ENCODE results near the gene ST3GAL5. TPM values are rescaled to one million over a fixed set of nuclear protein-coding genes. Genes with fewer than 3 reads are reported as not detected.
"Not testable (repeated sequence)": the region's sequence is repeated elsewhere in the genome, so short reads cannot be mapped to it uniquely, and the experiment has no call there.

The ST3GAL5 gene
- total RNA-seq, 4 donors from 2014 or later: 139 to 199 (median 156) TPM

DNA sequence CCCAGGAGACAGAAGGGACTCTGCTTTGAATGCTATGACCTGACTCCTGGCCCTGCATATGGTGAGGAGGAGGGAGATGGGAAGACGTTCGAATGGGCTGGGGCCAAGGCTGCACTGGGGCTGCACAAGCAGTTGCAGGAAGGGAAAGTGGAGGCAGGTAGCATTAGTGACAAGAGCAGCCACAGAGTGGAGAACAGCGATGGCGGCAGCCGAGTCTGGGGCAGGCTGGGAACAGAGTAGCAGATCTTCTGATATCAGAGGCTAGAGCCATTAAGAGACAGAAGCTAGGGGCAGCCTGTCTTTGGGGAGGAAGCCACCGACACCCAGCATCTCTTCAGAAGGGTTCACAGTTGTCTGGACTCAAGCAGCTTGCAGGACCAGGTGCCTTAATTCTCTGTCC, 50.1 kb downstream of the ST3GAL5 start:
- Histone ChIP-seq H3K27me3 (no peaks in the 10 kb centered on the region), H3K4me3 (replicated peaks in 1 of 3) (no peak overlapping the region), H3K27ac (no peak overlapping the region), H3K36me3 (peaks cover 21 to 29% of the 10 kb centered on the region in 2 donors), H3K9me3 (no peaks in the 10 kb centered on the region), H3K4me1 (no peaks in the 10 kb centered on the region)
- TF ChIP-seq, protein P1, sequence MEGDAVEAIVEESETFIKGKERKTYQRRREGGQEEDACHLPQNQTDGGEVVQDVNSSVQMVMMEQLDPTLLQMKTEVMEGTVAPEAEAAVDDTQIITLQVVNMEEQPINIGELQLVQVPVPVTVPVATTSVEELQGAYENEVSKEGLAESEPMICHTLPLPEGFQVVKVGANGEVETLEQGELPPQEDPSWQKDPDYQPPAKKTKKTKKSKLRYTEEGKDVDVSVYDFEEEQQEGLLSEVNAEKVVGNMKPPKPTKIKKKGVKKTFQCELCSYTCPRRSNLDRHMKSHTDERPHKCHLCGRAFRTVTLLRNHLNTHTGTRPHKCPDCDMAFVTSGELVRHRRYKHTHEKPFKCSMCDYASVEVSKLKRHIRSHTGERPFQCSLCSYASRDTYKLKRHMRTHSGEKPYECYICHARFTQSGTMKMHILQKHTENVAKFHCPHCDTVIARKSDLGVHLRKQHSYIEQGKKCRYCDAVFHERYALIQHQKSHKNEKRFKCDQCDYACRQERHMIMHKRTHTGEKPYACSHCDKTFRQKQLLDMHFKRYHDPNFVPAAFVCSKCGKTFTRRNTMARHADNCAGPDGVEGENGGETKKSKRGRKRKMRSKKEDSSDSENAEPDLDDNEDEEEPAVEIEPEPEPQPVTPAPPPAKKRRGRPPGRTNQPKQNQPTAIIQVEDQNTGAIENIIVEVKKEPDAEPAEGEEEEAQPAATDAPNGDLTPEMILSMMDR (IDR thresholded peaks at IDR 0.05): no peak
- no peak for TF ChIP-seq POLR2A (IDR thresholded peaks at IDR 0.05)
- intact Hi-C loops (cut with DNase I): loop anchor here (5.0 kb wide), 1 partner anchor 34 kb away; no protein-coding TSS in a partner anchor
- WGBS, 2 donors: 95 to 98% methylated on average over 6 of the region's 6 CpGs
- no peak for DNase-seq

DNA sequence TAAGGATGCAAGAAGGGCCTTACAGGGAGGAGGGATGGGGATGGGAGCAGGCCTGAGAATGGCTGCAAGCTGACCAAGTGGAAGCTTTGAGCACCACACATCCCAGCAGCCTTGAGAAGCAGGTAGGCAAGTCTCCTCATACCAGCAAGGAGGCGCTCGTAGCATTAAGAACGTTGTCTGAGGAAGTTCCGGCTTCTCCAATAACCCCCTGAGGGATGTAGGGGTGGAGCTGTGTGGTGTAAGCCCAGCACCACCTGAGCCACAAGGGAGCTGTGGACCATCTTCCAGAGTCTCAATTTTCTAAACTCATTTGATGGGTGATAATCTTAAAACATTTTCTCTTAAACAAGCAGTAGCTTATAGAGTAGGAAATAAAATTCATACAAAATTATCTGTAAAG, 50.6 kb downstream of the ST3GAL5 start:
- Histone ChIP-seq H3K27me3 (no peaks in the 10 kb centered on the region), H3K9me3 (no peaks in the 10 kb centered on the region), H3K4me1 (no peaks in the 10 kb centered on the region), H3K27ac (no peak overlapping the region), H3K4me3 (replicated peaks in 1 of 3) (no peak overlapping the region), H3K36me3 (peaks cover 16 to 27% of the 10 kb centered on the region in 2 donors)
- WGBS, 2 donors: 76 to 88% methylated on average over 4 of the region's 4 CpGs
- TF ChIP-seq, protein P1 (IDR thresholded peaks at IDR 0.05): no peak
- intact Hi-C loops (cut with DNase I): loop anchor here (5.0 kb wide), 1 partner anchor 34 kb away; no protein-coding TSS in a partner anchor
- DNase-seq: no peak

DNA sequence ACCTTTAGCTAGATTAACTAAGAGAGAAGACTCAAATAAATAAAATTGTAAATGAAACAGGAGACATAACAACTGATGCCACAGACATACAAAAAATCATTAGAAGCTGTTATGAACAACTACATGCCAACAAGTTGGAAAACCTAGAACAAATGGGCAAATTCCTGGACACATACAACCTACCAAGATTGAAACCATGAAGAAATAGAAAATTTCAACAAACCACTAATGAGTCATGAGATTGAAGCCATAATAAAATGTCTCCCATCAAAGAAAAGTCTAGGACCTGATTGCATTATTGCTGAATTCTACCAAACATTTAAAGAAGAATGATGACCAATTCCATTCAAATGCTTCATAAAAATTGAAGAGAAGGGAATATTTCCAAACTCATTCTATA, 54.3 kb downstream of the ST3GAL5 start:
- H3K4me1 ChIP-seq: no peaks in the 10 kb centered on the region
- intact Hi-C loops (cut with DNase I): no loop called here
- DNase-seq: no peak
- H3K36me3 ChIP-seq: peaks cover 9 to 11% of the 10 kb centered on the region in 2 donors
- H3K4me3 ChIP-seq (replicated peaks in 1 of 3): no peak overlapping the region
- no peaks in the 10 kb centered on the region for H3K27me3 ChIP-seq
- no peaks in the 10 kb centered on the region for H3K9me3 ChIP-seq
- H3K27ac ChIP-seq: no peak overlapping the region
- TF ChIP-seq POLR2A (IDR thresholded peaks at IDR 0.05): no peak
- TF ChIP-seq, protein P1 (IDR thresholded peaks at IDR 0.05): no peak

DNA sequence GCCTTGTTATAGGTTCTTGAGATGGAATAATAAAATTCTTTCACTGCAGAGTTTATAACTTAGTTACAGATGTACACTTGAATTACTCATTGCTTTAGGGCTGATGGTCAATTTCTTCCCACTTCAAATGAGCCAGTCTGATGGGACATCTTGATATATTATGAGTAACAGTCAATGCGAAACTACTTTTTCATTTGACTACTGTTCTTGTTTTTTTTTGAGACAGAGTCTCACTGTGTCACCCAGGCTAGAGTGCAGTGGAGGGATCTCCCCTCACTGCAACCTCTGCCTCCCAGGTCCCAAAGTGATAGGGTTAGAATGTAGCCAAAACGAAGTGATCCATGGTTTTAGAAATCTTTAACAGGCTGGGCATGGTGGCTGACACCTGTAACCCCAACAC, 57.1 kb downstream of the ST3GAL5 start:
- TF ChIP-seq POLR2A (IDR thresholded peaks at IDR 0.05): no peak
- TF ChIP-seq, protein P1 (IDR thresholded peaks at IDR 0.05): no peak
- H3K4me3 ChIP-seq (replicated peaks in 1 of 3): no peak overlapping the region
- intact Hi-C loops (cut with DNase I): no loop called here
- peaks cover 0 to 10% of the 10 kb centered on the region in 2 donors for H3K4me1 ChIP-seq
- H3K27me3 ChIP-seq: no peaks in the 10 kb centered on the region
- H3K27ac ChIP-seq: no peak overlapping the region
- no peaks in the 10 kb centered on the region for H3K36me3 ChIP-seq
- H3K9me3 ChIP-seq: no peaks in the 10 kb centered on the region
- WGBS, 2 donors: 94 to 98% methylated on average over 2 of the region's 2 CpGs
- DNase-seq: no peak

DNA sequence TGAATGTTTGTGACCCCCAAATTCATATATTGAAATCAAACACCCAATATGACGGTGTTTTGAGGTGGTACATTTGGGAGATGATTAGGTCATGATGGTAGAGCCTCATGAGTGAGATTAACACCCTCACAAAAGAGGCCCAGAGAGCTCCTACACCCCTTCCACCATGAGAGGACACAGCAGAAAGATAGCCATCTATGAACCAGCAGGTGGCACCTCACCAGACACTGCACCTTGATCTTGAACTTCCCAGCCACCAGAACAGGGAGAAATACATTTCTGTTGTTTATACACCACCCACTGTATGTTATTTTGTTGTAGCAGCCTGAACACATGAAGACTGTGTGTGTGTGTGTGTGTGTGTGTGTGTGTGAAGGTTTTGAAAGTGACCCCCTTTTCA, 58.1 kb downstream of the ST3GAL5 start:
- Histone ChIP-seq H3K9me3 (no peaks in the 10 kb centered on the region), H3K27me3 (no peaks in the 10 kb centered on the region), H3K27ac (no peak overlapping the region), H3K4me3 (replicated peaks in 1 of 3) (no peak overlapping the region), H3K36me3 (no peaks in the 10 kb centered on the region), H3K4me1 (peaks cover 0 to 10% of the 10 kb centered on the region in 2 donors)
- DNase-seq: no peak
- TF ChIP-seq, protein P1 (IDR thresholded peaks at IDR 0.05): peak in 2 of 6 experiments; percentile 13 to 24
- TF ChIP-seq POLR2A (IDR thresholded peaks at IDR 0.05): no peak
- WGBS, 2 donors: 58 to 100% methylated on average over 1 of the region's 1 CpG
- intact Hi-C loops (cut with DNase I): no loop called here

DNA sequence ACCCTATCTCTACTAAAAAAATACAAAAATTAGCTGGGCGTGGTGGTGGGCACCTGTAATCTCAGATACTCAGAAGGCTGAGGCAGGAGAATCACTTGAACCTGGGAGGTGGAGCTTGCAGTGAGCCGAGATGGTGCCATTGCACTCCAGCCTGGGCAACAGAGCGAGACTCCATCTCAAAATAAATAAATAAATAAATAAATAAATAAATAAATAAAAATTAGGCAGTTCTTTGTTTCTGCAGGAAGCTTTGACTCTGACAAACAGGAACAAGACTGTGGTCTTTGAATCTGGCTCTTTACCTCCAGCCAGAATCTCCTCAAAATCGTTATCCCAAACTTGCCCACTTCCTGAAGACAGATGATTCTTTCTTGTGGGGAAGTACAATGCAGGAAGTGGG, 59.4 kb downstream of the ST3GAL5 start:
- H3K9me3 ChIP-seq; DNase-seq; H3K4me1 ChIP-seq; H3K27ac ChIP-seq; H3K36me3 ChIP-seq; H3K4me3 ChIP-seq (replicated peaks in 1 of 3); H3K27me3 ChIP-seq: not testable (repeated sequence)
- intact Hi-C loops (cut with DNase I): loop anchor here (5.0 kb wide), 1 partner anchor 58 kb away; the partner anchor contains the start of gene ST3GAL5
- 87 to 92% methylated on average over 4 of the region's 4 CpGs for WGBS, 2 donors
